ENCODE data around the gene RUFY3. TPM values are rescaled to one million over a fixed set of nuclear protein-coding genes. Genes with fewer than 3 reads are reported as not detected.
A peak's percentile ranks its signal among the peaks of the same experiment; 100 is the strongest.

The RUFY3 gene
- total and polyA plus RNA-seq, 9 of the 15 experiments (the other 6 are each of a cell fraction or from before 2014, with no cell fraction given), result 4.2 to 31.1 (median 21.5) TPM

DNA sequence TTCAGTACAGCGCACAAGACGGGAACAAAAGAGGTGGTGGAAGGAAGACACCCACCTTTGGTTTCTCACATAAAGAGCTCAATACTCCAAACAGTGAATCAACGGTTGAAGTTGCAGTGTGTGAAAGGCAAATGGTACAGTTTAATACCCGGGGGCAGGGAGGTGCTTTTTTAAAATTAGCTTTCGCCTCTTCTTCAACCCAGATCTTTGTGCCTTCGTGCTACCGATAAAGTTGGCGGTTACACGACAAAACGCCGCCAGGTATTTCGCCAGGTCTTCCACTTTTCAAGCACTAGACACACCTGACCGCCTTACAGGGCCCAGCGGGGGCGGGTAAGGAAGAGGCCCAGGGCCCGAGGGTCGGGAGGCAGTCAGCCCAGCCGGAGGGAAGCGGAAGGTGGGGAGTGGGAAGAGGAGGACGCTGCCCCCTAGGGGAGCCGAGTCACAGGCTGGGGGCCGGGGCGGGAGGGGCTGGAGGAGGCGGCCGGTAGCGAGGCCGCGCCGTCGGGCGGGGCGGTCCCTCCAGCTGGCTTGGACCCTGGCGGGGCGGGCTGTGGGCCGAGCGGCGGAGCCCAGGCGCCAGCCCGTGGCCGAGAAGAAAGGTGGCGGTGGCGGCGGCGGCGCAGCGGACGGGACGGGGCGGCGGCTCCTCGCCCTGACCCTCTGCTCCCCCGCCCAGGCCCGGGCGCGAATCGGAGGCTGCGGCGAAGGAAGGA lies 17.4 kb upstream of the RUFY3 start (continued):
- TF ChIP-seq, protein P1, sequence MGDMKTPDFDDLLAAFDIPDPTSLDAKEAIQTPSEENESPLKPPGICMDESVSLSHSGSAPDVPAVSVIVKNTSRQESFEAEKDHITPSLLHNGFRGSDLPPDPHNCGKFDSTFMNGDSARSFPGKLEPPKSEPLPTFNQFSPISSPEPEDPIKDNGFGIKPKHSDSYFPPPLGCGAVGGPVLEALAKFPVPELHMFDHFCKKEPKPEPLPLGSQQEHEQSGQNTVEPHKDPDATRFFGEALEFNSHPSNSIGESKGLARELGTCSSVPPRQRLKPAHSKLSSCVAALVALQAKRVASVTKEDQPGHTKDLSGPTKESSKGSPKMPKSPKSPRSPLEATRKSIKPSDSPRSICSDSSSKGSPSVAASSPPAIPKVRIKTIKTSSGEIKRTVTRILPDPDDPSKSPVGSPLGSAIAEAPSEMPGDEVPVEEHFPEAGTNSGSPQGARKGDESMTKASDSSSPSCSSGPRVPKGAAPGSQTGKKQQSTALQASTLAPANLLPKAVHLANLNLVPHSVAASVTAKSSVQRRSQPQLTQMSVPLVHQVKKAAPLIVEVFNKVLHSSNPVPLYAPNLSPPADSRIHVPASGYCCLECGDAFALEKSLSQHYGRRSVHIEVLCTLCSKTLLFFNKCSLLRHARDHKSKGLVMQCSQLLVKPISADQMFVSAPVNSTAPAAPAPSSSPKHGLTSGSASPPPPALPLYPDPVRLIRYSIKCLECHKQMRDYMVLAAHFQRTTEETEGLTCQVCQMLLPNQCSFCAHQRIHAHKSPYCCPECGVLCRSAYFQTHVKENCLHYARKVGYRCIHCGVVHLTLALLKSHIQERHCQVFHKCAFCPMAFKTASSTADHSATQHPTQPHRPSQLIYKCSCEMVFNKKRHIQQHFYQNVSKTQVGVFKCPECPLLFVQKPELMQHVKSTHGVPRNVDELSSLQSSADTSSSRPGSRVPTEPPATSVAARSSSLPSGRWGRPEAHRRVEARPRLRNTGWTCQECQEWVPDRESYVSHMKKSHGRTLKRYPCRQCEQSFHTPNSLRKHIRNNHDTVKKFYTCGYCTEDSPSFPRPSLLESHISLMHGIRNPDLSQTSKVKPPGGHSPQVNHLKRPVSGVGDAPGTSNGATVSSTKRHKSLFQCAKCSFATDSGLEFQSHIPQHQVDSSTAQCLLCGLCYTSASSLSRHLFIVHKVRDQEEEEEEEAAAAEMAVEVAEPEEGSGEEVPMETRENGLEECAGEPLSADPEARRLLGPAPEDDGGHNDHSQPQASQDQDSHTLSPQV (IDR thresholded peaks at IDR 0.05), result no peak
- TF ChIP-seq NR2C2 (CRISPR knock-in tag; IDR thresholded peaks at IDR 0.05) (no peak), NR2C2 (tag; IDR thresholded peaks at IDR 0.05) (no peak), SPI1 (IDR thresholded peaks at IDR 0.05; ENCODE audit: borderline replicate concordance, low read depth, low read length) (no peak; the same call in 1 of the 2 replicates), SUPT5H (IDR thresholded peaks at IDR 0.05) (peak; percentile 71), SMARCE1 (IDR thresholded peaks at IDR 0.05) (peak; percentile 60; the same call in 1 of the 2 replicates), ZNF253 (CRISPR knock-in tag; conservative IDR thresholded peaks at IDR 0.05) (no peak), KDM1A (IDR thresholded peaks at IDR 0.05) (no peak), CXXC5 (CRISPR knock-in tag; IDR thresholded peaks at IDR 0.05) (peak; percentile 63; the same call in 1 of the 2 replicates), NFIC (IDR thresholded peaks at IDR 0.05) (peak; percentile 74; the same call in 1 of the 2 replicates), TFAM (CRISPR knock-in tag; conservative IDR thresholded peaks at IDR 0.05) (no peak), CBFB (CRISPR knock-in tag; IDR thresholded peaks at IDR 0.05) (no peak), U2AF2 (optimal IDR thresholded peaks at IDR 0.05; ENCODE audit: low read depth, low read length) (no peak)
- TF ChIP-seq, protein P2, sequence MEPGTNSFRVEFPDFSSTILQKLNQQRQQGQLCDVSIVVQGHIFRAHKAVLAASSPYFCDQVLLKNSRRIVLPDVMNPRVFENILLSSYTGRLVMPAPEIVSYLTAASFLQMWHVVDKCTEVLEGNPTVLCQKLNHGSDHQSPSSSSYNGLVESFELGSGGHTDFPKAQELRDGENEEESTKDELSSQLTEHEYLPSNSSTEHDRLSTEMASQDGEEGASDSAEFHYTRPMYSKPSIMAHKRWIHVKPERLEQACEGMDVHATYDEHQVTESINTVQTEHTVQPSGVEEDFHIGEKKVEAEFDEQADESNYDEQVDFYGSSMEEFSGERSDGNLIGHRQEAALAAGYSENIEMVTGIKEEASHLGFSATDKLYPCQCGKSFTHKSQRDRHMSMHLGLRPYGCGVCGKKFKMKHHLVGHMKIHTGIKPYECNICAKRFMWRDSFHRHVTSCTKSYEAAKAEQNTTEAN (CRISPR knock-in tag; IDR thresholded peaks at IDR 0.05), result no peak
- TF ChIP-seq, protein P3, sequence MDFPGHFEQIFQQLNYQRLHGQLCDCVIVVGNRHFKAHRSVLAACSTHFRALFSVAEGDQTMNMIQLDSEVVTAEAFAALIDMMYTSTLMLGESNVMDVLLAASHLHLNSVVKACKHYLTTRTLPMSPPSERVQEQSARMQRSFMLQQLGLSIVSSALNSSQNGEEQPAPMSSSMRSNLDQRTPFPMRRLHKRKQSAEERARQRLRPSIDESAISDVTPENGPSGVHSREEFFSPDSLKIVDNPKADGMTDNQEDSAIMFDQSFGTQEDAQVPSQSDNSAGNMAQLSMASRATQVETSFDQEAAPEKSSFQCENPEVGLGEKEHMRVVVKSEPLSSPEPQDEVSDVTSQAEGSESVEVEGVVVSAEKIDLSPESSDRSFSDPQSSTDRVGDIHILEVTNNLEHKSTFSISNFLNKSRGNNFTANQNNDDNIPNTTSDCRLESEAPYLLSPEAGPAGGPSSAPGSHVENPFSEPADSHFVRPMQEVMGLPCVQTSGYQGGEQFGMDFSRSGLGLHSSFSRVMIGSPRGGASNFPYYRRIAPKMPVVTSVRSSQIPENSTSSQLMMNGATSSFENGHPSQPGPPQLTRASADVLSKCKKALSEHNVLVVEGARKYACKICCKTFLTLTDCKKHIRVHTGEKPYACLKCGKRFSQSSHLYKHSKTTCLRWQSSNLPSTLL (IDR thresholded peaks at IDR 0.05), result no peak
- TF ChIP-seq, protein P4, sequence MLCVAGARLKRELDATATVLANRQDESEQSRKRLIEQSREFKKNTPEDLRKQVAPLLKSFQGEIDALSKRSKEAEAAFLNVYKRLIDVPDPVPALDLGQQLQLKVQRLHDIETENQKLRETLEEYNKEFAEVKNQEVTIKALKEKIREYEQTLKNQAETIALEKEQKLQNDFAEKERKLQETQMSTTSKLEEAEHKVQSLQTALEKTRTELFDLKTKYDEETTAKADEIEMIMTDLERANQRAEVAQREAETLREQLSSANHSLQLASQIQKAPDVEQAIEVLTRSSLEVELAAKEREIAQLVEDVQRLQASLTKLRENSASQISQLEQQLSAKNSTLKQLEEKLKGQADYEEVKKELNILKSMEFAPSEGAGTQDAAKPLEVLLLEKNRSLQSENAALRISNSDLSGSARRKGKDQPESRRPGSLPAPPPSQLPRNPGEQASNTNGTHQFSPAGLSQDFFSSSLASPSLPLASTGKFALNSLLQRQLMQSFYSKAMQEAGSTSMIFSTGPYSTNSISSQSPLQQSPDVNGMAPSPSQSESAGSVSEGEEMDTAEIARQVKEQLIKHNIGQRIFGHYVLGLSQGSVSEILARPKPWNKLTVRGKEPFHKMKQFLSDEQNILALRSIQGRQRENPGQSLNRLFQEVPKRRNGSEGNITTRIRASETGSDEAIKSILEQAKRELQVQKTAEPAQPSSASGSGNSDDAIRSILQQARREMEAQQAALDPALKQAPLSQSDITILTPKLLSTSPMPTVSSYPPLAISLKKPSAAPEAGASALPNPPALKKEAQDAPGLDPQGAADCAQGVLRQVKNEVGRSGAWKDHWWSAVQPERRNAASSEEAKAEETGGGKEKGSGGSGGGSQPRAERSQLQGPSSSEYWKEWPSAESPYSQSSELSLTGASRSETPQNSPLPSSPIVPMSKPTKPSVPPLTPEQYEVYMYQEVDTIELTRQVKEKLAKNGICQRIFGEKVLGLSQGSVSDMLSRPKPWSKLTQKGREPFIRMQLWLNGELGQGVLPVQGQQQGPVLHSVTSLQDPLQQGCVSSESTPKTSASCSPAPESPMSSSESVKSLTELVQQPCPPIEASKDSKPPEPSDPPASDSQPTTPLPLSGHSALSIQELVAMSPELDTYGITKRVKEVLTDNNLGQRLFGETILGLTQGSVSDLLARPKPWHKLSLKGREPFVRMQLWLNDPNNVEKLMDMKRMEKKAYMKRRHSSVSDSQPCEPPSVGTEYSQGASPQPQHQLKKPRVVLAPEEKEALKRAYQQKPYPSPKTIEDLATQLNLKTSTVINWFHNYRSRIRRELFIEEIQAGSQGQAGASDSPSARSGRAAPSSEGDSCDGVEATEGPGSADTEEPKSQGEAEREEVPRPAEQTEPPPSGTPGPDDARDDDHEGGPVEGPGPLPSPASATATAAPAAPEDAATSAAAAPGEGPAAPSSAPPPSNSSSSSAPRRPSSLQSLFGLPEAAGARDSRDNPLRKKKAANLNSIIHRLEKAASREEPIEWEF (CRISPR knock-in tag; IDR thresholded peaks at IDR 0.05), result no peak

All from K562 (cell line).